Liver (tissue), 3 donors: Measurements from ENCODE around the gene HSP90AB1.

ENCODE experiments used
- EGR1 ChIP-seq, 2 donors: IDR thresholded peaks; 2 replicates each; pipeline ENCODE4 v1.6.1; 2016 to 2018; ENCODE audit warnings: antibody characterized with exemption in 2 of 2, low read depth in 2 of 2
- GABPA ChIP-seq, 2 donors: IDR thresholded peaks in 1 of 2; conservative IDR thresholded peaks in 1 of 2; 2 replicates each; pipeline ENCODE4 v1.6.1; 2016; ENCODE audit warnings: antibody characterized with exemption in 2 of 2, mild to moderate bottlenecking in 1 of 2, moderate library complexity in 1 of 2
- HNF4A ChIP-seq, 2 donors: conservative IDR thresholded peaks; 2 replicates each; pipeline ENCODE4 v1.6.1; 2016; ENCODE audit warnings: antibody characterized with exemption in 2 of 2, mild to moderate bottlenecking in 2 of 2
- HNF4G ChIP-seq: IDR thresholded peaks from 2 replicates; pipeline ENCODE4 v1.6.1; 2016; ENCODE audit warnings: antibody characterized with exemption
- JUND ChIP-seq, 2 donors: IDR thresholded peaks; 2 replicates each; pipeline ENCODE4 v1.6.1; 2016; ENCODE audit warnings: antibody characterized with exemption in 2 of 2
- SP1 ChIP-seq: IDR thresholded peaks from 2 replicates; pipeline ENCODE4 v1.6.1; 2018; ENCODE audit warnings: antibody characterized with exemption, mild to moderate bottlenecking
- TAF1 ChIP-seq: conservative IDR thresholded peaks from 2 replicates; pipeline ENCODE4 v1.6.1; 2016; ENCODE audit warnings: antibody characterized with exemption, mild to moderate bottlenecking
- TF ChIP-seq, protein P1 (sequence below): fragments of 150-350 bp; IDR thresholded peaks from 2 replicates; pipeline ENCODE4 v1.5.1; 2017; ENCODE audit warnings: improper control_type of control experiment, low read depth, low read length; ENCODE audit not compliant: missing input control
- TF ChIP-seq, protein P2 (sequence below): IDR thresholded peaks from 2 replicates; pipeline ENCODE4 v1.6.1; 2016; ENCODE audit warnings: antibody characterized with exemption
- TF ChIP-seq, protein P3 (sequence below): IDR thresholded peaks from 2 replicates; pipeline ENCODE4 v1.6.1; 2016; ENCODE audit warnings: antibody characterized with exemption, mild to moderate bottlenecking
- TF ChIP-seq, protein P4 (sequence below): IDR thresholded peaks from 2 replicates; pipeline ENCODE4 v1.6.1; 2016; ENCODE audit warnings: antibody characterized with exemption
- donor health status: healthy.
- donor health status: healthy.

DNA sequence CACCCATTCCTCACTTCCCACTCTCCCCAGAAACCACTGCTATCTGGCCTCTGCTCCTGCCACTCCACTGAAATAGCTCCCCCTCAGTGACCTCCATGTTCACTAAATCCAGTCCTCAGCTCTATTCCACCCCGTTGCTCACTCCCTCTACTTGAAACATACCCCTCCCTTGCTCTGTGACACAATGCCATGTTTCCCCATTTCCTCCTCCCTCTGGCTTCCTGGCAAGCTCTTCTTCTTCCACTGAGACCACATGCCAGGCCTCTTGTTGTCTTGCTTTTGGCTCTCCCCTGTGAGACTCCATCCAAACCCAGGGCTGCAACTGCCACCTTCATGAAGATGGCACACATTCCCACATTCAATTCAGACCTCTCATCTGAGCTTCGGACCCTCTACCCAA, 37.2 kb downstream of the HSP90AB1 start:
- TF ChIP-seq, protein P1, sequence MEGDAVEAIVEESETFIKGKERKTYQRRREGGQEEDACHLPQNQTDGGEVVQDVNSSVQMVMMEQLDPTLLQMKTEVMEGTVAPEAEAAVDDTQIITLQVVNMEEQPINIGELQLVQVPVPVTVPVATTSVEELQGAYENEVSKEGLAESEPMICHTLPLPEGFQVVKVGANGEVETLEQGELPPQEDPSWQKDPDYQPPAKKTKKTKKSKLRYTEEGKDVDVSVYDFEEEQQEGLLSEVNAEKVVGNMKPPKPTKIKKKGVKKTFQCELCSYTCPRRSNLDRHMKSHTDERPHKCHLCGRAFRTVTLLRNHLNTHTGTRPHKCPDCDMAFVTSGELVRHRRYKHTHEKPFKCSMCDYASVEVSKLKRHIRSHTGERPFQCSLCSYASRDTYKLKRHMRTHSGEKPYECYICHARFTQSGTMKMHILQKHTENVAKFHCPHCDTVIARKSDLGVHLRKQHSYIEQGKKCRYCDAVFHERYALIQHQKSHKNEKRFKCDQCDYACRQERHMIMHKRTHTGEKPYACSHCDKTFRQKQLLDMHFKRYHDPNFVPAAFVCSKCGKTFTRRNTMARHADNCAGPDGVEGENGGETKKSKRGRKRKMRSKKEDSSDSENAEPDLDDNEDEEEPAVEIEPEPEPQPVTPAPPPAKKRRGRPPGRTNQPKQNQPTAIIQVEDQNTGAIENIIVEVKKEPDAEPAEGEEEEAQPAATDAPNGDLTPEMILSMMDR, result no peak
- TF ChIP-seq, protein P2, sequence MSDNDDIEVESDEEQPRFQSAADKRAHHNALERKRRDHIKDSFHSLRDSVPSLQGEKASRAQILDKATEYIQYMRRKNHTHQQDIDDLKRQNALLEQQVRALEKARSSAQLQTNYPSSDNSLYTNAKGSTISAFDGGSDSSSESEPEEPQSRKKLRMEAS, result no peak
- TF ChIP-seq EGR1 (IDR thresholded peaks at IDR 0.05; ENCODE audit: low read depth in 2 of 2) (no peak), TAF1 (no peak), JUND (IDR thresholded peaks at IDR 0.05) (no peak), SP1 (no peak), HNF4G (no peak), GABPA (IDR thresholded peaks at IDR 0.05 in 1 of 2, conservative IDR thresholded peaks at IDR 0.05 in 1 of 2) (no peak), HNF4A (conservative IDR thresholded peaks at IDR 0.05) (no peak)
- TF ChIP-seq, protein P3, sequence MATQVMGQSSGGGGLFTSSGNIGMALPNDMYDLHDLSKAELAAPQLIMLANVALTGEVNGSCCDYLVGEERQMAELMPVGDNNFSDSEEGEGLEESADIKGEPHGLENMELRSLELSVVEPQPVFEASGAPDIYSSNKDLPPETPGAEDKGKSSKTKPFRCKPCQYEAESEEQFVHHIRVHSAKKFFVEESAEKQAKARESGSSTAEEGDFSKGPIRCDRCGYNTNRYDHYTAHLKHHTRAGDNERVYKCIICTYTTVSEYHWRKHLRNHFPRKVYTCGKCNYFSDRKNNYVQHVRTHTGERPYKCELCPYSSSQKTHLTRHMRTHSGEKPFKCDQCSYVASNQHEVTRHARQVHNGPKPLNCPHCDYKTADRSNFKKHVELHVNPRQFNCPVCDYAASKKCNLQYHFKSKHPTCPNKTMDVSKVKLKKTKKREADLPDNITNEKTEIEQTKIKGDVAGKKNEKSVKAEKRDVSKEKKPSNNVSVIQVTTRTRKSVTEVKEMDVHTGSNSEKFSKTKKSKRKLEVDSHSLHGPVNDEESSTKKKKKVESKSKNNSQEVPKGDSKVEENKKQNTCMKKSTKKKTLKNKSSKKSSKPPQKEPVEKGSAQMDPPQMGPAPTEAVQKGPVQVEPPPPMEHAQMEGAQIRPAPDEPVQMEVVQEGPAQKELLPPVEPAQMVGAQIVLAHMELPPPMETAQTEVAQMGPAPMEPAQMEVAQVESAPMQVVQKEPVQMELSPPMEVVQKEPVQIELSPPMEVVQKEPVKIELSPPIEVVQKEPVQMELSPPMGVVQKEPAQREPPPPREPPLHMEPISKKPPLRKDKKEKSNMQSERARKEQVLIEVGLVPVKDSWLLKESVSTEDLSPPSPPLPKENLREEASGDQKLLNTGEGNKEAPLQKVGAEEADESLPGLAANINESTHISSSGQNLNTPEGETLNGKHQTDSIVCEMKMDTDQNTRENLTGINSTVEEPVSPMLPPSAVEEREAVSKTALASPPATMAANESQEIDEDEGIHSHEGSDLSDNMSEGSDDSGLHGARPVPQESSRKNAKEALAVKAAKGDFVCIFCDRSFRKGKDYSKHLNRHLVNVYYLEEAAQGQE, result no peak
- TF ChIP-seq, protein P4, sequence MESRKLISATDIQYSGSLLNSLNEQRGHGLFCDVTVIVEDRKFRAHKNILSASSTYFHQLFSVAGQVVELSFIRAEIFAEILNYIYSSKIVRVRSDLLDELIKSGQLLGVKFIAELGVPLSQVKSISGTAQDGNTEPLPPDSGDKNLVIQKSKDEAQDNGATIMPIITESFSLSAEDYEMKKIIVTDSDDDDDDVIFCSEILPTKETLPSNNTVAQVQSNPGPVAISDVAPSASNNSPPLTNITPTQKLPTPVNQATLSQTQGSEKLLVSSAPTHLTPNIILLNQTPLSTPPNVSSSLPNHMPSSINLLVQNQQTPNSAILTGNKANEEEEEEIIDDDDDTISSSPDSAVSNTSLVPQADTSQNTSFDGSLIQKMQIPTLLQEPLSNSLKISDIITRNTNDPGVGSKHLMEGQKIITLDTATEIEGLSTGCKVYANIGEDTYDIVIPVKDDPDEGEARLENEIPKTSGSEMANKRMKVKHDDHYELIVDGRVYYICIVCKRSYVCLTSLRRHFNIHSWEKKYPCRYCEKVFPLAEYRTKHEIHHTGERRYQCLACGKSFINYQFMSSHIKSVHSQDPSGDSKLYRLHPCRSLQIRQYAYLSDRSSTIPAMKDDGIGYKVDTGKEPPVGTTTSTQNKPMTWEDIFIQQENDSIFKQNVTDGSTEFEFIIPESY, result no peak
